ENCODE results near the gene NMUR1.

DNA sequence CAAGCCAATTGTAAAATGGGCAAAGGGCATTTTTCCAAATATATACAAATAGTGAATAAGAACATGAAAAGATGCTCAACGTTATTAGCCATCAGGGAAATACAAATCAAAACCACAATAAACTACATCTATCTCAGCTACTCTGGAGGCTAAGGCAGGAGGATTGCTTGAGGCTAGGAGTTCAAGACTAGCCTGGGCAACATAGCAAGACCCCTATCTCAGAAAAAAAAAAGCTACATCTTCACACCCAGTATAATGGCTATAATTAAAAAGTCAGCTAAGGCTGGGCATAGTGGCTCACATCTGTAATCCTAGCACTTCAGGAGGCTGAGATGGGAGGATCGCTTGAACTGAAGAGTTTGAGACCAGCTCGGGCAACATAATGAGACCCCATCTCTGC lies 53.3 kb downstream of the NMUR1 start:
- TF ChIP-seq, protein P1, sequence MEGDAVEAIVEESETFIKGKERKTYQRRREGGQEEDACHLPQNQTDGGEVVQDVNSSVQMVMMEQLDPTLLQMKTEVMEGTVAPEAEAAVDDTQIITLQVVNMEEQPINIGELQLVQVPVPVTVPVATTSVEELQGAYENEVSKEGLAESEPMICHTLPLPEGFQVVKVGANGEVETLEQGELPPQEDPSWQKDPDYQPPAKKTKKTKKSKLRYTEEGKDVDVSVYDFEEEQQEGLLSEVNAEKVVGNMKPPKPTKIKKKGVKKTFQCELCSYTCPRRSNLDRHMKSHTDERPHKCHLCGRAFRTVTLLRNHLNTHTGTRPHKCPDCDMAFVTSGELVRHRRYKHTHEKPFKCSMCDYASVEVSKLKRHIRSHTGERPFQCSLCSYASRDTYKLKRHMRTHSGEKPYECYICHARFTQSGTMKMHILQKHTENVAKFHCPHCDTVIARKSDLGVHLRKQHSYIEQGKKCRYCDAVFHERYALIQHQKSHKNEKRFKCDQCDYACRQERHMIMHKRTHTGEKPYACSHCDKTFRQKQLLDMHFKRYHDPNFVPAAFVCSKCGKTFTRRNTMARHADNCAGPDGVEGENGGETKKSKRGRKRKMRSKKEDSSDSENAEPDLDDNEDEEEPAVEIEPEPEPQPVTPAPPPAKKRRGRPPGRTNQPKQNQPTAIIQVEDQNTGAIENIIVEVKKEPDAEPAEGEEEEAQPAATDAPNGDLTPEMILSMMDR (IDR thresholded peaks at IDR 0.05) = no peak
- TF ChIP-seq POLR2A (IDR thresholded peaks at IDR 0.05) (no peak), EP300 (IDR thresholded peaks at IDR 0.05) (no peak)

Measured in tibial nerve (tissue), 4 donors.